K562 (cell line): ENCODE measurements around the gene FGF2. TPM values are rescaled to one million over a fixed set of nuclear protein-coding genes. Genes with fewer than 3 reads are reported as not detected.

Experiments
- BHLHE40 ChIP-seq: IDR thresholded peaks from 2 replicates; pipeline ENCODE4 v1.6.1; 2011; ENCODE audit warnings: low read length, improper control_type of control experiment
- CTBP1 ChIP-seq: fragments of 450-650 bp; IDR thresholded peaks from 2 replicates; pipeline ENCODE4 v1.6.1; 2016; ENCODE audit warnings: borderline replicate concordance
- FOXM1 ChIP-seq, 2 experiments: fragments of 450-650 bp in 1 of 2; sonication (generic) in 1 of 2; formaldehyde crosslinking in 1 of 2; IDR thresholded peaks; 2 replicates each; pipeline versions ENCODE4 v1.6.1 to v1.9.0; 2017 to 2022; ENCODE audit warnings: low read depth in 2 of 2, mild to moderate bottlenecking in 2 of 2, missing genetic modification reagents in 1 of 2, moderate library complexity in 1 of 2
- GABPB1 ChIP-seq: sonication (generic); formaldehyde crosslinking; IDR thresholded peaks from 2 replicates; pipeline ENCODE4 v1.8.0; 2022; ENCODE audit warnings: mild to moderate bottlenecking, missing genetic modification reagents
- HSF4 ChIP-seq: fragments of 250-450 bp; sonication (Bioruptor Pico); IDR thresholded peaks from 2 replicates; pipeline ENCODE4 v2.1.2; 2022; ENCODE audit warnings: mild to moderate bottlenecking, moderate library complexity, borderline replicate concordance
- NFRKB ChIP-seq: fragments of 450-650 bp; IDR thresholded peaks from 2 replicates; pipeline ENCODE4 v1.6.1; 2016; ENCODE audit warnings: low read depth
- NFYB ChIP-seq: IDR thresholded peaks from 2 replicates; pipeline ENCODE4 v1.6.1; 2011; ENCODE audit warnings: mild to moderate bottlenecking, moderate library complexity; ENCODE audit not compliant: insufficient read length; ENCODE audit errors: extremely low read depth
- PCBP1 ChIP-seq: fragments of 200-400 bp; formaldehyde crosslinking; IDR thresholded peaks from 2 replicates; pipeline ENCODE4 v1.6.1; 2018; ENCODE audit warnings: mild to moderate bottlenecking, low read depth, low read length; ENCODE audit not compliant: poor library complexity, severe bottlenecking
- PHB ChIP-seq: fragments of 250-450 bp; sonication (Bioruptor Pico); IDR thresholded peaks from 2 replicates; pipeline ENCODE4 v1.5.0; 2021
- PHF20 ChIP-seq: fragments of 450-650 bp; IDR thresholded peaks from 2 replicates; pipeline ENCODE4 v1.6.1; 2018; ENCODE audit not compliant: partially characterized antibody
- PYGO2 ChIP-seq: fragments of 450-650 bp; IDR thresholded peaks from 2 replicates; pipeline ENCODE4 v1.6.1; 2016; ENCODE audit warnings: mild to moderate bottlenecking, missing genetic modification characterization, moderate library complexity, missing compliant biosample characterization
- SAFB2 ChIP-seq: fragments of 200-400 bp; formaldehyde crosslinking; IDR thresholded peaks from 2 replicates; pipeline ENCODE4 v1.6.1; 2018; ENCODE audit warnings: borderline replicate concordance, low read length, low read depth, moderate library complexity; ENCODE audit not compliant: severe bottlenecking
- SMARCB1 ChIP-seq: IDR thresholded peaks from 2 replicates; pipeline ENCODE4 v1.6.1; 2011; ENCODE audit warnings: improper control_type of control experiment, low read depth; ENCODE audit not compliant: insufficient read length
- SMARCE1 ChIP-seq: fragments of 450-650 bp; IDR thresholded peaks from 2 replicates; pipeline ENCODE4 v1.7.1; 2016; ENCODE audit warnings: mild to moderate bottlenecking
- SREBF1 ChIP-seq: fragments of 150-350 bp; IDR thresholded peaks from 2 replicates; pipeline ENCODE4 v1.6.1; 2014; ENCODE audit warnings: antibody characterized with exemption, low read depth, low read length, borderline replicate concordance
- TAF7 ChIP-seq: fragments of 450-650 bp; IDR thresholded peaks from 2 replicates; pipeline ENCODE4 v1.6.1; 2016; ENCODE audit warnings: missing genetic modification characterization, missing compliant biosample characterization
- TARDBP ChIP-seq: fragments of 450-650 bp; IDR thresholded peaks from 2 replicates; pipeline ENCODE4 v1.6.1; 2016
- ZC3H11A ChIP-seq: IDR thresholded peaks from 2 replicates; pipeline ENCODE4 v1.6.1; 2012; ENCODE audit warnings: low read depth, low read length, improper control_type of control experiment
- ZC3H8 ChIP-seq: fragments of 450-650 bp; IDR thresholded peaks from 2 replicates; pipeline ENCODE4 v1.6.1; 2017
- ZNF766 ChIP-seq: fragments of 200-800 bp; sonication (Bioruptor generic); conservative IDR thresholded peaks from 2 replicates; pipeline ENCODE4 v1.6.1; 2016; ENCODE audit warnings: missing genetic modification characterization, missing compliant biosample characterization
- polyA plus RNA-seq, 8 experiments: library from polyadenylated mRNA; depleted of rRNA in 4 of 8; stranded (reverse) in 5 of 8; unstranded in 3 of 8; fragments of >200 nt; fragmentation: Nextera tagmentation in 2 of 8; fragmentation: Illumina TruSeq in 1 of 8; extraction: Ambion mirVana in 2 of 8; extraction: Trizol in 1 of 8; gene quantifications; 2 replicates each; pipeline versions ENCODE4 v1.2.1 to v1.2.3, GENCODE V29; 2011 to 2014; ENCODE audit warnings: inconsistent platforms in 1 of 8, missing spikeins in 1 of 8
- total RNA-seq, 7 experiments: library from RNA; depleted of rRNA in 6 of 7; stranded (reverse); fragments of >200 nt in 6 of 7; fragmentation: Illumina TruSeq in 2 of 7; extraction: Trizol in 2 of 7; gene quantifications; 2 replicates each; pipeline versions ENCODE4 v1.2.1 to v1.2.3, GENCODE V29; 2011 to 2021; ENCODE audit warnings: low replicate concordance in 1 of 7
- TF ChIP-seq, protein P1 (sequence below): fragments of 250-450 bp; sonication (Bioruptor Pico); IDR thresholded peaks from 2 replicates; pipeline ENCODE4 v1.4.0; 2020; ENCODE audit warnings: mild to moderate bottlenecking, moderate library complexity, borderline replicate concordance
- TF ChIP-seq, protein P2 (sequence below): fragments of 450-650 bp; conservative IDR thresholded peaks from 2 replicates; pipeline ENCODE4 v1.6.1; 2016; ENCODE audit warnings: missing genetic modification characterization, low read depth, mild to moderate bottlenecking, control low read depth, missing compliant biosample characterization
- TF ChIP-seq, protein P3 (sequence below), 2 experiments: fragments of 450-650 bp; conservative IDR thresholded peaks; 2 replicates each; pipeline ENCODE4 v1.6.1; 2017; ENCODE audit warnings: mild to moderate bottlenecking in 2 of 2, moderate library complexity in 2 of 2

Gene FGF2
- total and polyA plus RNA-seq, 9 of the 15 experiments (the other 6 are each of a cell fraction or from before 2014, with no cell fraction given), result 2.5 to 19.4 (median 9.2) TPM

DNA sequence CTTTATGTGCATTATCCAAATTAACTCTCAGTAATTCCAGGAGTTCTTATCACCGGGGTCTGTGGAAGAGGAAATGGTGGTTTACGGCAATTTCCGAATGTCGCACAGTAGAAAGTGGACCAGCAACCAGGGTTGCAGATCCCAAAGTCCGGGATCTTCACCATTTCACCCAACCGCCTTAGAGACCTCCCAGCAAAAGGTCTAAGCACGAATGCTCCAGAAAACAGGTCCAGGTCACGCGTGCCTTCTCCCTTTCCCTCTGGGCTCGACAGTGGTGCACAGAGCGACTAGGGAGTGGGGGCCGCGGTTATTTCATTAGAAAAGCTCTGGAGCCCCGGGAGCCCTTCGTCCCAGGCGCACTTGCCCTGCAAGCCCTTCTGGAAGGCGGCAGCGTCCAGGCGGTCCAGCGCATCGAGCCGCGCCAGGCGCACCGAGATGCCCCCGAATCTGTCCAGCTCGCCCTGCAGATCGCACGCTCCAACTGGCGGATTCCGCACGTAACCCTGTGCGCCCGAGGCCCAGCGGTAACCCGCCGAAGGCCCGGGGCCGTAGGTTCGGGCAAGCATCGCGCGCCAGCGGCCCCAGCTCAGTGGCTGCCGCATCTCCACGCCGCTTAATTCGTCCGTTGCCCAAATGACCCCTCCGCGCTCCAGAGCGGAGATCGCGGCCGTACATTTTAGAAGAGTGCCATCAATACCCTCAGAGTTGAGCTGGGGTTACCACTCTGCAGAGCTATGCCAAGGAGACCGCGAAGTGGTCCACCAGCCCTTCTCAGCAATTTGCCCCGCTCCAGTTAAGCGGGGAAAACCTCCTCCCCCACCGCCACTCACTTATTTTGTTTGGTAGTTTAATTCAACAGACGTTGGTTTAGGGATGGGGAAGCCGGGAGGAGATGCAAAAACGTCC lies 95.6 kb downstream of the FGF2 start, which contains the start of gene NUDT6 (continued):
- TF ChIP-seq CTBP1 (peak; percentile 29; the same call in 1 of the 2 replicates), HSF4 (no peak), SMARCB1 (no peak), GABPB1 (CRISPR knock-in tag) (no peak), FOXM1 (IDR thresholded peaks at IDR 0.05; ENCODE audit: low read depth) (no peak), FOXM1 (CRISPR knock-in tag; IDR thresholded peaks at IDR 0.05; ENCODE audit: low read depth) (no peak), ZC3H11A (no peak), SREBF1 (no peak), SMARCE1 (0 out of 2 replicates have a peak, but pooled peaks have one; percentile 11), TARDBP (no peak), PYGO2 (no peak), BHLHE40 (peak; percentile 8; the same call in 1 of the 2 replicates), PHF20 (no peak), ZNF766 (no peak), ZC3H8 (no peak), NFRKB (no peak; the same call in none of the 2 replicates), PCBP1 (peak; percentile 41), NFYB (no peak), PHB (CRISPR knock-in tag) (no peak), TAF7 (tag) (peak; percentile 50), SAFB2 (no peak)
- TF ChIP-seq, protein P1, sequence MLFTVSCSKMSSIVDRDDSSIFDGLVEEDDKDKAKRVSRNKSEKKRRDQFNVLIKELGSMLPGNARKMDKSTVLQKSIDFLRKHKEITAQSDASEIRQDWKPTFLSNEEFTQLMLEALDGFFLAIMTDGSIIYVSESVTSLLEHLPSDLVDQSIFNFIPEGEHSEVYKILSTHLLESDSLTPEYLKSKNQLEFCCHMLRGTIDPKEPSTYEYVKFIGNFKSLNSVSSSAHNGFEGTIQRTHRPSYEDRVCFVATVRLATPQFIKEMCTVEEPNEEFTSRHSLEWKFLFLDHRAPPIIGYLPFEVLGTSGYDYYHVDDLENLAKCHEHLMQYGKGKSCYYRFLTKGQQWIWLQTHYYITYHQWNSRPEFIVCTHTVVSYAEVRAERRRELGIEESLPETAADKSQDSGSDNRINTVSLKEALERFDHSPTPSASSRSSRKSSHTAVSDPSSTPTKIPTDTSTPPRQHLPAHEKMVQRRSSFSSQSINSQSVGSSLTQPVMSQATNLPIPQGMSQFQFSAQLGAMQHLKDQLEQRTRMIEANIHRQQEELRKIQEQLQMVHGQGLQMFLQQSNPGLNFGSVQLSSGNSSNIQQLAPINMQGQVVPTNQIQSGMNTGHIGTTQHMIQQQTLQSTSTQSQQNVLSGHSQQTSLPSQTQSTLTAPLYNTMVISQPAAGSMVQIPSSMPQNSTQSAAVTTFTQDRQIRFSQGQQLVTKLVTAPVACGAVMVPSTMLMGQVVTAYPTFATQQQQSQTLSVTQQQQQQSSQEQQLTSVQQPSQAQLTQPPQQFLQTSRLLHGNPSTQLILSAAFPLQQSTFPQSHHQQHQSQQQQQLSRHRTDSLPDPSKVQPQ (CRISPR knock-in tag), result no peak
- TF ChIP-seq, protein P2, sequence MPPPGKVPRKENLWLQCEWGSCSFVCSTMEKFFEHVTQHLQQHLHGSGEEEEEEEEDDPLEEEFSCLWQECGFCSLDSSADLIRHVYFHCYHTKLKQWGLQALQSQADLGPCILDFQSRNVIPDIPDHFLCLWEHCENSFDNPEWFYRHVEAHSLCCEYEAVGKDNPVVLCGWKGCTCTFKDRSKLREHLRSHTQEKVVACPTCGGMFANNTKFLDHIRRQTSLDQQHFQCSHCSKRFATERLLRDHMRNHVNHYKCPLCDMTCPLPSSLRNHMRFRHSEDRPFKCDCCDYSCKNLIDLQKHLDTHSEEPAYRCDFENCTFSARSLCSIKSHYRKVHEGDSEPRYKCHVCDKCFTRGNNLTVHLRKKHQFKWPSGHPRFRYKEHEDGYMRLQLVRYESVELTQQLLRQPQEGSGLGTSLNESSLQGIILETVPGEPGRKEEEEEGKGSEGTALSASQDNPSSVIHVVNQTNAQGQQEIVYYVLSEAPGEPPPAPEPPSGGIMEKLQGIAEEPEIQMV, result no peak
- TF ChIP-seq, protein P3, sequence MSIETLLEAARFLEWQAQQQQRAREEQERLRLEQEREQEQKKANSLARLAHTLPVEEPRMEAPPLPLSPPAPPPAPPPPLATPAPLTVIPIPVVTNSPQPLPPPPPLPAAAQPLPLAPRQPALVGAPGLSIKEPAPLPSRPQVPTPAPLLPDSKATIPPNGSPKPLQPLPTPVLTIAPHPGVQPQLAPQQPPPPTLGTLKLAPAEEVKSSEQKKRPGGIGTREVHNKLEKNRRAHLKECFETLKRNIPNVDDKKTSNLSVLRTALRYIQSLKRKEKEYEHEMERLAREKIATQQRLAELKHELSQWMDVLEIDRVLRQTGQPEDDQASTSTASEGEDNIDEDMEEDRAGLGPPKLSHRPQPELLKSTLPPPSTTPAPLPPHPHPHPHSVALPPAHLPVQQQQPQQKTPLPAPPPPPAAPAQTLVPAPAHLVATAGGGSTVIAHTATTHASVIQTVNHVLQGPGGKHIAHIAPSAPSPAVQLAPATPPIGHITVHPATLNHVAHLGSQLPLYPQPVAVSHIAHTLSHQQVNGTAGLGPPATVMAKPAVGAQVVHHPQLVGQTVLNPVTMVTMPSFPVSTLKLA (conservative IDR thresholded peaks at IDR 0.05), result no peak
